Neural crest cell (in vitro differentiated cells): ENCODE data around the gene PFKP. TPM values are rescaled to one million over a fixed set of nuclear protein-coding genes. Genes with fewer than 3 reads are reported as not detected.
A peak's percentile ranks its signal among the peaks of the same experiment; 100 is the strongest.

Experiments
- DNase-seq: peaks from one replicate; pipeline ENCODE4 v3.0.0; 2021; ENCODE audit warnings: low read depth, mixed read lengths, low spot score
- H3K27ac Mint-ChIP-seq: one replicate; pipeline ENCODE4 v1.8.0; 2021; ENCODE audit warnings: mild to moderate bottlenecking, mixed read lengths; ENCODE audit not compliant: unreplicated experiment
- H3K27me3 Mint-ChIP-seq: 2 replicates; pipeline ENCODE4 v1.8.0; 2021; ENCODE audit warnings: low read depth, mild to moderate bottlenecking, mixed read lengths
- H3K36me3 Mint-ChIP-seq: 2 replicates; pipeline ENCODE4 v1.8.0; 2021; ENCODE audit warnings: low read depth, mild to moderate bottlenecking, mixed read lengths
- H3K4me1 Mint-ChIP-seq: 2 replicates; pipeline ENCODE4 v1.8.0; 2021; ENCODE audit warnings: mixed read lengths
- H3K4me3 Mint-ChIP-seq: one replicate; pipeline ENCODE4 v1.8.0; 2021; ENCODE audit warnings: mild to moderate bottlenecking, mixed read lengths
- H3K9me3 Mint-ChIP-seq: 2 replicates; pipeline ENCODE4 v1.8.0; 2021; ENCODE audit warnings: mixed read lengths
- total RNA-seq: library from RNA; stranded (reverse); gene quantifications from 2 replicates; pipeline ENCODE4 v1.2.1, GENCODE V29; 2021
- TF ChIP-seq, protein P1 (sequence below): fragments of 200-600 bp; sonication (generic); conservative IDR thresholded peaks from 2 replicates; pipeline ENCODE4 v1.5.0; 2021; ENCODE audit warnings: antibody characterized with exemption, mild to moderate bottlenecking

Gene PFKP
- total RNA-seq, 1 donor from 2014 or later, result 18.9 TPM

DNA sequence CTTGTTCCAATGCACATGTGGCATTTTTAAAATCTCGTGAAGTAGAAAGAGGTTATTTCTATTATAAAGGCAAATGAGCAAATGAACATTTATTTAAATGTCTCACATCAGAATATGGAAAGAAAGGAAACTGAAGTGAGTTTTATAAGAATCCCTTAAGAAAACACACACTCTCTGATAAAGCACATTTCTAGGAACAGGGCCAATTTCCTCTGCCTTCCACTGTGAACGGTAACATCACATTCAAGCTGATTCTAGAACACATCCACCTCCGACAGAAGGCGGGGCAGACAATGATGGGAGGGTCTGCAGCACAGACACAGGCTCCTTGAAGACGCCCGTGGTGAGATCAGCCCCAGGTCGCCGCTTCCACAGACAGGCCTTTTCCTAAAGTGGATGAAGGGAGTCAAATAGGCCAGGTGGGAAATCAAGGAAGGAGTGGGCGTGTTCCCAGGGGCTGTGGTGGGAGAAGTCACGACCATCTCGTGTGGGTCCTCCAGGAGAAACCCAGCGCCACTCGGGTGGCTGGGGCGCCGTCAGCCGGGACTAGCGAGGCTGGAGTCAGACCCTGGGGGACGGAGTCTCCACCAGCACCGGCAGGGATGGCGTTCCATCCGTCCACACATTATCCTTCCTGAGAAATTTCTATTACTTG, 74.1 kb downstream of the PFKP start:
- DNase-seq, result no peak
- TF ChIP-seq, protein P1, sequence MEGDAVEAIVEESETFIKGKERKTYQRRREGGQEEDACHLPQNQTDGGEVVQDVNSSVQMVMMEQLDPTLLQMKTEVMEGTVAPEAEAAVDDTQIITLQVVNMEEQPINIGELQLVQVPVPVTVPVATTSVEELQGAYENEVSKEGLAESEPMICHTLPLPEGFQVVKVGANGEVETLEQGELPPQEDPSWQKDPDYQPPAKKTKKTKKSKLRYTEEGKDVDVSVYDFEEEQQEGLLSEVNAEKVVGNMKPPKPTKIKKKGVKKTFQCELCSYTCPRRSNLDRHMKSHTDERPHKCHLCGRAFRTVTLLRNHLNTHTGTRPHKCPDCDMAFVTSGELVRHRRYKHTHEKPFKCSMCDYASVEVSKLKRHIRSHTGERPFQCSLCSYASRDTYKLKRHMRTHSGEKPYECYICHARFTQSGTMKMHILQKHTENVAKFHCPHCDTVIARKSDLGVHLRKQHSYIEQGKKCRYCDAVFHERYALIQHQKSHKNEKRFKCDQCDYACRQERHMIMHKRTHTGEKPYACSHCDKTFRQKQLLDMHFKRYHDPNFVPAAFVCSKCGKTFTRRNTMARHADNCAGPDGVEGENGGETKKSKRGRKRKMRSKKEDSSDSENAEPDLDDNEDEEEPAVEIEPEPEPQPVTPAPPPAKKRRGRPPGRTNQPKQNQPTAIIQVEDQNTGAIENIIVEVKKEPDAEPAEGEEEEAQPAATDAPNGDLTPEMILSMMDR, result no peak
- Mint-ChIP-seq H3K4me3 (no peak overlapping the region), H3K27ac (no peak overlapping the region), H3K36me3 (peaks cover 11% of the 10 kb centered on the region), H3K9me3 (no peaks in the 10 kb centered on the region), H3K4me1 (no peaks in the 10 kb centered on the region), H3K27me3 (no peaks in the 10 kb centered on the region)

GRCh38 chr10:3142146-3142875, 75.0 kb downstream of the PFKP start:
- H3K4me1 Mint-ChIP-seq, result no peaks in the 10 kb centered on the region
- no peak for DNase-seq
- H3K27ac Mint-ChIP-seq, result peak overlapping the region; percentile 43
- TF ChIP-seq, protein P1, result no peak
- no peak overlapping the region for H3K4me3 Mint-ChIP-seq
- peaks cover 11% of the 10 kb centered on the region for H3K36me3 Mint-ChIP-seq
- H3K9me3 Mint-ChIP-seq, result no peaks in the 10 kb centered on the region
- no peaks in the 10 kb centered on the region for H3K27me3 Mint-ChIP-seq

GRCh38 chr10:3143366-3143765, 76.0 kb downstream of the PFKP start:
- Mint-ChIP-seq H3K27ac (no peak overlapping the region), H3K27me3 (no peaks in the 10 kb centered on the region), H3K36me3 (peaks cover 14% of the 10 kb centered on the region), H3K4me1 (no peaks in the 10 kb centered on the region), H3K4me3 (no peak overlapping the region), H3K9me3 (no peaks in the 10 kb centered on the region)
- DNase-seq, result no peak
- TF ChIP-seq, protein P1, result no peak

GRCh38 chr10:3143791-3144434, 76.6 kb downstream of the PFKP start:
- no peaks in the 10 kb centered on the region for H3K4me1 Mint-ChIP-seq
- no peak overlapping the region for H3K4me3 Mint-ChIP-seq
- no peaks in the 10 kb centered on the region for H3K9me3 Mint-ChIP-seq
- TF ChIP-seq, protein P1, result no peak
- peaks cover 14% of the 10 kb centered on the region for H3K36me3 Mint-ChIP-seq
- H3K27ac Mint-ChIP-seq, result no peak overlapping the region
- no peaks in the 10 kb centered on the region for H3K27me3 Mint-ChIP-seq
- DNase-seq, result no peak

- Mint-ChIP-seq H3K36me3 (peaks cover 14% of the 10 kb centered on the region), H3K4me1 (no peaks in the 10 kb centered on the region), H3K4me3 (no peak overlapping the region), H3K9me3 (no peaks in the 10 kb centered on the region), H3K27ac (no peak overlapping the region), H3K27me3 (no peaks in the 10 kb centered on the region)
- TF ChIP-seq, protein P1, result no peak
- DNase-seq, result no peak
Observed at GRCh38 chr10:3145366-3145765, 78.0 kb downstream of the PFKP start.
